GM10266 (cell line): ENCODE measurements around the gene CXCL12.

Experiments used
- DNase-seq: peaks from one replicate; pipeline ENCODE4 v3.0.0; 2012; ENCODE audit errors: extremely low spot score
- TF ChIP-seq, protein P1 (sequence below): IDR thresholded peaks from 2 replicates; pipeline ENCODE4 v1.5.1; 2012; ENCODE audit warnings: mild to moderate bottlenecking, low read depth; ENCODE audit not compliant: control insufficient read depth, insufficient read depth; ENCODE audit errors: missing control alignments

Gene CXCL12

DNA sequence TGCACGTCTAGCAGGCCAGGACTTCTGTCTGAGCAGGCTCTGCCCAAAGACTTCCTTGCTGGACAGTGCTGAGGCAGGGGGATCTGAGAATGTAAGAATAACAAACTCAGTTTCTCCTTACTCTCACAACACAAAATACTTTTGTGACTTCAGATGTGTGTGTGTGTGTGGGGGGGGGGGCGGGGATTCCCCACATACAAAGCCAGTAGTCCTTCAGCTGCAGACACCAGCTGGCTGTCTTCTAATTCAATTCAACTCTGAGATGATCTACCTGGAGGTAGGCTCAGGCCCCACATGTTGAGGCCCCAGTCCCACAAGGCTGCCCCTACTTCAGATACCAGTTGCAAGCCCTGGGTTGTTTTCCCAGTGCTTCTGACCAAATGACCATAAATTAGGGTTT is 4.7 kb upstream of the CXCL12 start:
- DNase-seq: no peak
- TF ChIP-seq, protein P1, sequence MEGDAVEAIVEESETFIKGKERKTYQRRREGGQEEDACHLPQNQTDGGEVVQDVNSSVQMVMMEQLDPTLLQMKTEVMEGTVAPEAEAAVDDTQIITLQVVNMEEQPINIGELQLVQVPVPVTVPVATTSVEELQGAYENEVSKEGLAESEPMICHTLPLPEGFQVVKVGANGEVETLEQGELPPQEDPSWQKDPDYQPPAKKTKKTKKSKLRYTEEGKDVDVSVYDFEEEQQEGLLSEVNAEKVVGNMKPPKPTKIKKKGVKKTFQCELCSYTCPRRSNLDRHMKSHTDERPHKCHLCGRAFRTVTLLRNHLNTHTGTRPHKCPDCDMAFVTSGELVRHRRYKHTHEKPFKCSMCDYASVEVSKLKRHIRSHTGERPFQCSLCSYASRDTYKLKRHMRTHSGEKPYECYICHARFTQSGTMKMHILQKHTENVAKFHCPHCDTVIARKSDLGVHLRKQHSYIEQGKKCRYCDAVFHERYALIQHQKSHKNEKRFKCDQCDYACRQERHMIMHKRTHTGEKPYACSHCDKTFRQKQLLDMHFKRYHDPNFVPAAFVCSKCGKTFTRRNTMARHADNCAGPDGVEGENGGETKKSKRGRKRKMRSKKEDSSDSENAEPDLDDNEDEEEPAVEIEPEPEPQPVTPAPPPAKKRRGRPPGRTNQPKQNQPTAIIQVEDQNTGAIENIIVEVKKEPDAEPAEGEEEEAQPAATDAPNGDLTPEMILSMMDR: no peak

DNA sequence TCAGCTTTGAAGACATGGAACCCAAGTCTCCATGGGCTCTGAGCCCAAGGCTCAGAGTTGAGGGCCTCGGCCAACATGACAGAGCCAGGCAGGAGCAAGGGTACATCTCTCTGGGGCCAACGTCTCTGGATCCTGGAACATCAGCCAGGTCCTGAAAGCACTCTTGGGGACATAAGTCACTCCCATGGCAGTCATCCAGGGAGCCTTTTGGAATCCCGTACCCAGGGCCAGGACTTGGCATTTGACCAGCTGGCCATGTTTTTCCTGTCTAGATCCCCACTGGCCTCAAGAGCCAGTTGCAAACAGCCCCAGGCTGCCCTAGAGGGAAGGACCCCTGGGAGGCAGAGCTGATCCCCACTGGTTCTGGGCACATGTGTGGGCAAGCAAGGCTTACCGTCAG is 4.3 kb upstream of the CXCL12 start:
- TF ChIP-seq, protein P1: no peak
- no peak for DNase-seq

DNA sequence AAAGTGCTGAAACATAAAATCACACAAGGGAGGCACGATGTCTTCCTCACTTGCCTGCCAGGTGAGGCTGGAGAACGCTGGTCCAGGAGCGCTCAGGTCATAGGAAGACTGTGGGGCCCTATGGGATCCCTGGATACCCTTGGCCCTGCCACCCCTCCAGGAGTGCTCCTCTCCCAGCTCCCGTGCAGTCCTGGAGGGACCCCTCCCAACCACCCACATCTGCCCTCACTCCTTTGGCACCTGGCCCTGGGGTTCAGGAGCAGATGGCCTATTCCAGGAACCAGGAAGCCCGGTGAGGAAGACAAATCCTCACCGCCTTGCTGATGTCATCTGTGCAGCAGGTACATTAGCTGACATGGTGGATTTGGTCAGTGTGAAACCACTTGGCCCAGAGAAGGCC is 3.7 kb upstream of the CXCL12 start:
- no peak for DNase-seq

DNA sequence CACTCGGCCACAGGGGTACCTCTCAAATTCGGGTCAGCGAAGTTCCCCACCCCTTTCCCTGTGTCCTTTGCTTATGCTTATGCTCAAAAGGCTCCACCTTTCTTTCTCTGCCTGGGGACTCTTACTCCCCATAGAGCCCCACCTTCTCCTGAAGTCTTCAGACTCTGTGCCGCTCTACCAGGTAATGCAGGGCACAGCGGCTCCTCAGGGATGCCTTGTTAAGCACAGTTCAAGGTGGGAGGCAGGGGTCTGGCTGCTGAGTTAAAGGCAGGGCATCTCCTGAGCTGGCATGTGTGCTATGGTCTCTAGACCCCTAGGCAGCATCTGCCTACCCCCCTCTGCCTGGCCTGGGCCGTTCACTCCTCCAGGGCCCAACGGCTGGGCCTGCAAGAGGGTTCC is 3.0 kb upstream of the CXCL12 start:
- TF ChIP-seq, protein P1: no peak
- no peak for DNase-seq

More for the DNA sequence above, 3.7 kb upstream of the CXCL12 start:
- TF ChIP-seq, protein P1: no peak

DNA sequence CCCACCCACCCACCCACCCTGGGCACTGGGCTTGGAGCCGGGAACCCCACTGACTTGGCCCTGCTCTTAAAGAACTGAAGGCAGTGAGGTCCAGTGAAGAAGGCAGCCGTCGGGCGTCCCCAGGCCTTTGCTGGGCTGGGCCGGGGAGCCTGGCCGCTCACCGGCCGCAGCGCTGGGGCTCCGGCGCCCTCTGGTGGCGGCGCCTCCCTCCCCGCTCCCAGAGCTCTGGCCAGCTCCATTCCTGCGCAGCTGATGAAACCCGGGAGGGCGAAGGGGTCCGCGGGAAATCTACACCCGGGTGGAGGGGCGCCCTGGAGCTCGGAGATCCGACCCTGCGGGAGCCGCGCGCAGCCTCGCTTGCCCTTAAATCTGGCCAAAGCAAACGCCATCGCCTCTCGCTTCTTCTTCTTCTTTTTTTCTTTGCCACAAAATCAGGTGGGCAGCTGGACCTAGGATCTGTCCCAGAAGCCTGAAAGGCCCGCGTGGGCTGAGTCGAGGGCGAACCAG is 1.7 kb upstream of the CXCL12 start:
- TF ChIP-seq, protein P1: peak; percentile 87
- DNase-seq: peak; percentile 87

DNA sequence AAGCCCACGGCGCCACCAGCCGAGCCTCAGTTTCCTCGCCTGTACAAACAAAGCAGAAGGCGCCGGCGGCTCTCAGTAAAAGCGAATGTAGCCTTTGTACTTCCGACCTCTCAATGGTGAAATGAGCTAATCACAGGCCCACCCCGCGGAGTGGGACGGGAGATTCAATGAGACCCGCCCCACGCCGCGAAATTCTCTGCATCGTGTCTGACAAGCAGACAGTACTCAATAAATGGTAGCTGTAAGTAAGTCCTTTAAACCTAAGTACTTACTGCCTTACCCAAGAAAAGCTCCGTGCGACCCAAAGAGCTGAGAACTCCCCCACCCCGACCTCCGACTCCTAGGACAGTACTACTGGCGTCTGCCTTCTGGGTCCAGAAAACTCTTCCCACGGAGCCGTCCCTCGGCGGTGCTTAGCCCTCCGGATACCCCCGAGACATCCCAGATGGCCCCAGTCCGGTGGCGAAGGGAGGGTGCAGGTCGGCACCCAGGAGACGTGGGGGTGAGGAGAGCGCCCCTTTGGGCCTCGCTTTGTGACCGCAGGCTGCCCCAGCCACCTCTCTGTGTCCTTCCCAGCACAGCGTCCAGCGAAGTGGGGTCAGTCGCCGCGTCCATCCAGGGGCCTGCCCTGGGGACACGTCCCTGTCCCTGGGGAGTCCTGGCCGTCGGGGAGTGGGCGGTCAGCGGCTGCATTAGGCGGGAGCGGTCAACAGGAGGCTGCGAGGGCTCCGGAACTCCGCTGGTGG is 972 bp upstream of the CXCL12 start:
- DNase-seq: peak; percentile 47
- TF ChIP-seq, protein P1: no peak

DNA sequence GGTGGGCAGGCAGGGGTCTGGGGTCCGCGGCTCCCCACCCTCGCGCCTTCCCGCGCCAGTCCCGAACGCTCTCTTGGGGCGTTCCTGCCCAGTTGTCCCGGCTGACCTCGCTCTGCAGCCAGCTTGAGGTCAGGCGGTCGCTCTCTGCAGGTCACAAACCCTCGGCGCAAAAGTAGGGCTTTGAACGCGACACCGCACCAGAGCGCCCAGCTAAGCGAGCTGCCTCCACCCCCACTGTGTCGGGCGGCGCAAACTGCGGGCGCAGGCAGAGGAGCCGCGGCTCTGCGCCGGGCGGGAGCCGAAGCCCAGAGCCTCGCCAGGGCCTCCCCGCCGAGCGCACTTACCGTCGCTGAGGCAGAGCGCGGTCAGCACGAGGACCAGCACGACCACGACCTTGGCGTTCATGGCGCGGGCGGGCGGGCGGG is 284 bp downstream of the CXCL12 start:
- TF ChIP-seq, protein P1: no peak
- DNase-seq: peak; percentile 37
